Measurements from ENCODE around the gene SH2D3C. TPM values are rescaled to one million over a fixed set of nuclear protein-coding genes. Genes with fewer than 3 reads are reported as not detected.

SH2D3C gene
- total and polyA plus RNA-seq, 2 of the 8 experiments (the other 6 are each of a cell fraction or from before 2014, with no cell fraction given) = 6.4 to 8.1 TPM

GRCh38 chr9:127762111-127762676 is 16.3 kb downstream of the SH2D3C start:
- no peak overlapping the region for H2BK20ac ChIP-seq (ENCODE audit: low read length)
- no peak overlapping the region for H3K56ac ChIP-seq (replicated peaks; ENCODE audit: insufficient read length, low read depth, low read length)
- H2AFZ ChIP-seq (ENCODE audit: low read length) = peak overlapping the region; percentile 68; the same call in 1 of the 2 replicates
- H3K4me2 ChIP-seq (ENCODE audit: insufficient read depth in 1 of 2, low read depth in 2 of 2, low read length in 2 of 2) = 0 out of 4 replicates have a peak overlapping the region, but pooled peaks of 1 of the 2 experiments have one; percentile 32
- H2BK5ac ChIP-seq (ENCODE audit: low read depth, low read length) = no peak overlapping the region
- peaks cover 0 to 18% (median 14%) of the 10 kb centered on the region in 4 experiments; a peak in 6 of 7 replicates for H3K4me1 ChIP-seq (replicated peaks in 1 of 4; ENCODE audit: control insufficient read depth in 3 of 4, insufficient read depth in 4 of 4, low read length in 3 of 4)
- H3K9ac ChIP-seq (replicated peaks in 1 of 4; ENCODE audit: extremely low read depth in 1 of 4, low read depth in 3 of 4, low read length in 3 of 4) = no peak overlapping the region
- ChIA-PET CTCF (ENCODE audit: partially characterized antibody) (interaction anchor here (0.7 to 14.6 kb wide), 11 partner anchors 7 to 116 kb away, joined by 3 to 227 read pairs (median 4); partner anchors contain the start of genes CDK9 and SH2D3C), POLR2A (ENCODE audit: partially characterized antibody) (interaction anchor here (1.0 to 1.6 kb wide), 4 partner anchors 11 to 309 kb away, joined by 3 to 5 read pairs (median 4); no protein-coding TSS in a partner anchor)
- no peak overlapping the region for H4K5ac ChIP-seq (ENCODE audit: insufficient read length, low read depth, low read length)
- peak overlapping the region; percentile 88; the same call in 1 of the 2 replicates for H2BK15ac ChIP-seq (ENCODE audit: low read length)
- no peaks in the 10 kb centered on the region for H3K79me1 ChIP-seq (ENCODE audit: low read depth, low read length)
- H4K91ac ChIP-seq (replicated peaks; ENCODE audit: insufficient read length, low read length) = peak overlapping the region; percentile 4
- DNase-seq (ENCODE audit: low read depth in 1 of 2, low spot score in 2 of 2) (no peak), FAIRE-seq (no peak)
- H3K23ac ChIP-seq (ENCODE audit: insufficient read length) = no peak overlapping the region
- H3K79me2 ChIP-seq (ENCODE audit: control insufficient read depth in 1 of 2, insufficient read depth in 2 of 2, low read length in 2 of 2) = no peaks in the 10 kb centered on the region
- H2BK12ac ChIP-seq (ENCODE audit: low read depth, low read length) = peak overlapping the region; percentile 55; the same call in 1 of the 2 replicates
- H3K27ac ChIP-seq (ENCODE audit: low read depth, low read length) = no peak overlapping the region
- H3K18ac ChIP-seq (ENCODE audit: extremely low read depth, low read length) = peak overlapping the region; percentile 48
- H3K9me3 ChIP-seq (ENCODE audit: insufficient read depth in 2 of 2, low read depth in 1 of 2, low read length in 1 of 2) = no peaks in the 10 kb centered on the region
- H3K4me3 ChIP-seq (ENCODE audit: extremely low read depth in 1 of 4, insufficient read depth in 2 of 4, low read depth in 3 of 4, low read length in 4 of 4) = no peak overlapping the region
- H4K20me1 ChIP-seq (replicated peaks in 1 of 2; ENCODE audit: control insufficient read depth in 1 of 2, insufficient read depth in 2 of 2, low read length in 2 of 2) = no peaks in the 10 kb centered on the region
- no peaks in the 10 kb centered on the region for H3K27me3 ChIP-seq (replicated peaks in 1 of 4; ENCODE audit: control insufficient read depth in 3 of 4, extremely low read depth in 1 of 4, insufficient read depth in 3 of 4, low read length in 3 of 4)
- no peak for TF ChIP-seq MAFK (IDR thresholded peaks at IDR 0.05; ENCODE audit: low read depth, low read length)
- no peaks in the 10 kb centered on the region for H3K23me2 ChIP-seq (ENCODE audit: low read depth, low read length)
- 82% methylated on average over 16 of the region's 16 CpGs; no CpG with 5 or more reads in 1 of the 2 experiments for WGBS, 2 experiments (ENCODE audit: extremely low coverage in 1 of 2, insufficient coverage in 1 of 2, insufficient read length in 1 of 2, insufficient replicate concordance in 2 of 2, low coverage in 1 of 2, low lambda C conversion rate in 2 of 2, missing lambda C conversion rate in 1 of 2)
- no peaks in the 10 kb centered on the region for H3K36me3 ChIP-seq (ENCODE audit: control insufficient read depth in 2 of 4, insufficient read depth in 4 of 4, low read length in 3 of 4)
- no peak overlapping the region for H3K4ac ChIP-seq (replicated peaks; ENCODE audit: insufficient read length, low read depth, low read length)
- no peak overlapping the region for H2BK120ac ChIP-seq (replicated peaks; ENCODE audit: low read depth, low read length)
- 0 out of 2 replicates have a peak overlapping the region, but pooled peaks have one; percentile 19 for H4K8ac ChIP-seq (ENCODE audit: extremely low read depth, insufficient read depth, low read length)
- H2AK5ac ChIP-seq (ENCODE audit: low read depth, low read length) = no peak overlapping the region
- no peak overlapping the region for H3K14ac ChIP-seq (ENCODE audit: insufficient read length)
